ENCODE results near the gene RHOA. TPM values are rescaled to one million over a fixed set of nuclear protein-coding genes. Genes with fewer than 3 reads are reported as not detected.
A peak's percentile ranks its signal among the peaks of the same experiment; 100 is the strongest.

Gene RHOA
- total and polyA plus RNA-seq, 2 of the 13 experiments (the other 11 are each of a cell fraction or from before 2014, with no cell fraction given), result 131 to 177 TPM

DNA sequence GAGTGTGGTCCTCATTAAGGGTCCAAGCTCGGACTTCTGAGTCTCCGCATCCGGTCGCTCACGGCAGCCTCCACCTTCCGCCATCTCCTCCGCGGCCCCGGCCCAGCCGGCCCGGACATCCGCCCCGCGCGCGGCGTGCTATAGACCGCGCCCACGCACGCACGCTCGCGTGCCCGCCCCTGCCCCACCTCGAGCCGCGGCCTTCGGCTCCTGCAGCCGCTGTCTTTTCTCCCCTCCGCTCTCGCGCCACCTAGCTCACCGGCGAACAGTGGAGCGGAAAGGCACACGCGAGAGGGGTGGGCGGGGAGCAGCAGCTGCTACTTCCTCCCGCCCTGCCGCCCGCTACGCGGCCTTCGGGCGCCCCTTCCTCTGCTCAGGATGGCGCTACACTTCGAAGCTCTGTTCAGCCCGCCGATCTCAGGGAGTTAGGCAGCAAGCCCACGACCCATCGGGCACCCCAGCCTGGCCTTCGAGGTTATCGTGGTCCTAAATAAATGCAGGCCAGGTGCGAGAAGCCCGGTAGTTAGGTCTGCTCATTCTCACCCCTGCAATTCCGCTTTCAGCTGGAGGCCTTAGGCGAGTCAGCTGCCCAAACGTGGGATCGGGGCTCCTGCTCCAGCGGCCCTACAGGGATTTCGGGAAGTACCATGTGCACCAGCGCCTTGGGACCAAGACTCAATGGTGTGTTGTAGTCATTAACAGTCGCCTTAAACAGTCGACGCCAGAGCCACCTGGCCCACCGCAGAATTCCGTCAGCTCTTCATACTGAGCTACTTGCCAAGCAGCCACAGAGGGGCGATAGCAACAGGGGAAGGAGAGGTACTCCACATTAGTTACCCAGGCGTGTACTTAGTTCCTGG is 71.6 kb downstream of the RHOA start, which contains the start of gene USP4 (continued):
- TF ChIP-seq, protein P1, sequence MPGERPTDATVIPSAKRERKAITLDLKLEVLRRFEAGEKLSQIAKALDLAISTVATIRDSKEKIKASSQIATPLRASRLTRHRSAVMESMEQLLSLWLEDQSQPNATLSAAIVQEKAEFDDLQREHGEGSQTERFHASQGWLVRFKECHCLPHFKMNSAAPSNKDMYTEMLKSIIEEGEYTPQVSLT (CRISPR knock-in tag; IDR thresholded peaks at IDR 0.05; ENCODE audit: borderline replicate concordance, low read depth), result peak; percentile 63; the same call in 1 of the 2 replicates
- TF ChIP-seq ZNF34 (CRISPR knock-in tag; IDR thresholded peaks at IDR 0.05; ENCODE audit: borderline replicate concordance) (peak; percentile 96), KDM3A (CRISPR knock-in tag; IDR thresholded peaks at IDR 0.05; ENCODE audit: low read depth) (peak; percentile 93), ZNF430 (CRISPR knock-in tag; IDR thresholded peaks at IDR 0.05) (peak; percentile 97), ZNF232 (CRISPR knock-in tag; IDR thresholded peaks at IDR 0.05; ENCODE audit: borderline replicate concordance) (no peak), ZNF724P (CRISPR knock-in tag; IDR thresholded peaks at IDR 0.05; ENCODE audit: borderline replicate concordance) (peak; percentile 92), ZFP41 (CRISPR knock-in tag; IDR thresholded peaks at IDR 0.05; ENCODE audit: borderline replicate concordance) (no peak; the same call in 1 of the 2 replicates), ZNF546 (CRISPR knock-in tag; conservative IDR thresholded peaks at IDR 0.05) (peak; percentile 96), NFIB (CRISPR knock-in tag; IDR thresholded peaks at IDR 0.05; ENCODE audit: borderline replicate concordance) (peak; percentile 79; the same call in 1 of the 2 replicates), ZNF160 (CRISPR knock-in tag; IDR thresholded peaks at IDR 0.05) (peak; percentile 93), ZKSCAN5 (CRISPR knock-in tag; IDR thresholded peaks at IDR 0.05) (peak; percentile 44; the same call in 1 of the 2 replicates), REL (CRISPR knock-in tag; conservative IDR thresholded peaks at IDR 0.05) (peak; percentile 95), ZNF17 (CRISPR knock-in tag; IDR thresholded peaks at IDR 0.05) (peak; percentile 34; the same call in 1 of the 2 replicates), ZNF772 (CRISPR knock-in tag; IDR thresholded peaks at IDR 0.05) (peak; percentile 95), ZNF652 (CRISPR knock-in tag; IDR thresholded peaks at IDR 0.05; ENCODE audit: borderline replicate concordance, low read depth) (0 out of 2 replicates have a peak, but pooled peaks have one; percentile 19)
- TF ChIP-seq, protein P2, sequence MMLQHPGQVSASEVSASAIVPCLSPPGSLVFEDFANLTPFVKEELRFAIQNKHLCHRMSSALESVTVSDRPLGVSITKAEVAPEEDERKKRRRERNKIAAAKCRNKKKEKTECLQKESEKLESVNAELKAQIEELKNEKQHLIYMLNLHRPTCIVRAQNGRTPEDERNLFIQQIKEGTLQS (CRISPR knock-in tag; IDR thresholded peaks at IDR 0.05), result peak; percentile 40
- TF ChIP-seq, protein P3, sequence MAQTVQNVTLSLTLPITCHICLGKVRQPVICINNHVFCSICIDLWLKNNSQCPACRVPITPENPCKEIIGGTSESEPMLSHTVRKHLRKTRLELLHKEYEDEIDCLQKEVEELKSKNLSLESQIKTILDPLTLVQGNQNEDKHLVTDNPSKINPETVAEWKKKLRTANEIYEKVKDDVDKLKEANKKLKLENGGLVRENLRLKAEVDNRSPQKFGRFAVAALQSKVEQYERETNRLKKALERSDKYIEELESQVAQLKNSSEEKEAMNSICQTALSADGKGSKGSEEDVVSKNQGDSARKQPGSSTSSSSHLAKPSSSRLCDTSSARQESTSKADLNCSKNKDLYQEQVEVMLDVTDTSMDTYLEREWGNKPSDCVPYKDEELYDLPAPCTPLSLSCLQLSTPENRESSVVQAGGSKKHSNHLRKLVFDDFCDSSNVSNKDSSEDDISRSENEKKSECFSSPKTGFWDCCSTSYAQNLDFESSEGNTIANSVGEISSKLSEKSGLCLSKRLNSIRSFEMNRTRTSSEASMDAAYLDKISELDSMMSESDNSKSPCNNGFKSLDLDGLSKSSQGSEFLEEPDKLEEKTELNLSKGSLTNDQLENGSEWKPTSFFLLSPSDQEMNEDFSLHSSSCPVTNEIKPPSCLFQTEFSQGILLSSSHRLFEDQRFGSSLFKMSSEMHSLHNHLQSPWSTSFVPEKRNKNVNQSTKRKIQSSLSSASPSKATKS (CRISPR knock-in tag; IDR thresholded peaks at IDR 0.05), result peak; percentile 92
- TF ChIP-seq, protein P4, sequence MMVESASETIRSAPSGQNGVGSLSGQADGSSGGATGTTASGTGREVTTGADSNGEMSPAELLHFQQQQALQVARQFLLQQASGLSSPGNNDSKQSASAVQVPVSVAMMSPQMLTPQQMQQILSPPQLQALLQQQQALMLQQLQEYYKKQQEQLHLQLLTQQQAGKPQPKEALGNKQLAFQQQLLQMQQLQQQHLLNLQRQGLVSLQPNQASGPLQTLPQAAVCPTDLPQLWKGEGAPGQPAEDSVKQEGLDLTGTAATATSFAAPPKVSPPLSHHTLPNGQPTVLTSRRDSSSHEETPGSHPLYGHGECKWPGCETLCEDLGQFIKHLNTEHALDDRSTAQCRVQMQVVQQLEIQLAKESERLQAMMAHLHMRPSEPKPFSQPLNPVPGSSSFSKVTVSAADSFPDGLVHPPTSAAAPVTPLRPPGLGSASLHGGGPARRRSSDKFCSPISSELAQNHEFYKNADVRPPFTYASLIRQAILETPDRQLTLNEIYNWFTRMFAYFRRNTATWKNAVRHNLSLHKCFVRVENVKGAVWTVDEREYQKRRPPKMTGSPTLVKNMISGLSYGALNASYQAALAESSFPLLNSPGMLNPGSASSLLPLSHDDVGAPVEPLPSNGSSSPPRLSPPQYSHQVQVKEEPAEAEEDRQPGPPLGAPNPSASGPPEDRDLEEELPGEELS (CRISPR knock-in tag; IDR thresholded peaks at IDR 0.05), result no peak; the same call in 1 of the 2 replicates
- TF ChIP-seq, protein P5, sequence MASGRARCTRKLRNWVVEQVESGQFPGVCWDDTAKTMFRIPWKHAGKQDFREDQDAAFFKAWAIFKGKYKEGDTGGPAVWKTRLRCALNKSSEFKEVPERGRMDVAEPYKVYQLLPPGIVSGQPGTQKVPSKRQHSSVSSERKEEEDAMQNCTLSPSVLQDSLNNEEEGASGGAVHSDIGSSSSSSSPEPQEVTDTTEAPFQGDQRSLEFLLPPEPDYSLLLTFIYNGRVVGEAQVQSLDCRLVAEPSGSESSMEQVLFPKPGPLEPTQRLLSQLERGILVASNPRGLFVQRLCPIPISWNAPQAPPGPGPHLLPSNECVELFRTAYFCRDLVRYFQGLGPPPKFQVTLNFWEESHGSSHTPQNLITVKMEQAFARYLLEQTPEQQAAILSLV (CRISPR knock-in tag; IDR thresholded peaks at IDR 0.05; ENCODE audit: borderline replicate concordance), result peak; percentile 97; the same call in 1 of the 2 replicates
- TF ChIP-seq, protein P6, sequence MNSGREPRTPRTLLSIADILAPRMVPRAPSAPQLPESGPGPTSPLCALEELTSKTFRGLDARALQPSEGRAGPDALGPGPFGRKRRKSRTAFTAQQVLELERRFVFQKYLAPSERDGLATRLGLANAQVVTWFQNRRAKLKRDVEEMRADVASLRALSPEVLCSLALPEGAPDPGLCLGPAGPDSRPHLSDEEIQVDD (CRISPR knock-in tag; IDR thresholded peaks at IDR 0.05; ENCODE audit: borderline replicate concordance), result peak; percentile 74; the same call in 1 of the 2 replicates
